ENCODE measurements around the gene ZNF331.
"Not testable (repeated sequence)": the region's sequence is repeated elsewhere in the genome, so short reads cannot be mapped to it uniquely, and the experiment has no call there.

ZNF331 gene

GRCh38 chr19:53537521-53538377 lies at the start of gene ZNF331:
TSS of gene ZNF331 (plus strand) at chr19:53538145. CDS start at chr19:53569377, 31,232 bp downstream.
- DNase-seq (ENCODE audit: low spot score): peak; percentile 84

DNA sequence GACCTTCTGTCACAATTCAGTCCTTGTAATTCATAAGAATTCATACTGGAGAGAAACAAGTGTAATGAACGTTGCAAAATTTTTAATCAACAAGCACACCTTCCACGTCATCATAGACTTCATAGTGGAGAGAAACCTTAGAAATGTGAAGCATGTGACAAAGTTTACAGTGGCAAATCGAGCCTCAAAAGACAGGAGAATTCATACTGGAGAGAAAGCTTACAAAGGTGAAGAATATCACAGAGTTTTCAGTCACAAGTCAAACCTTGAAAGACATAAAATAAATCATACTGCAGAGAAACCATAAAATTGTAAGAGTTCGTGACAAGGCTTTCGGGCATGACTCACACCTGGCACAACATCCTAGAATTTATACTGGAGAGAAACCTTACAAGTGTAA lies 45.8 kb upstream of the ZNF331 start:
- DNase-seq (ENCODE audit: low spot score): no peak

DNA sequence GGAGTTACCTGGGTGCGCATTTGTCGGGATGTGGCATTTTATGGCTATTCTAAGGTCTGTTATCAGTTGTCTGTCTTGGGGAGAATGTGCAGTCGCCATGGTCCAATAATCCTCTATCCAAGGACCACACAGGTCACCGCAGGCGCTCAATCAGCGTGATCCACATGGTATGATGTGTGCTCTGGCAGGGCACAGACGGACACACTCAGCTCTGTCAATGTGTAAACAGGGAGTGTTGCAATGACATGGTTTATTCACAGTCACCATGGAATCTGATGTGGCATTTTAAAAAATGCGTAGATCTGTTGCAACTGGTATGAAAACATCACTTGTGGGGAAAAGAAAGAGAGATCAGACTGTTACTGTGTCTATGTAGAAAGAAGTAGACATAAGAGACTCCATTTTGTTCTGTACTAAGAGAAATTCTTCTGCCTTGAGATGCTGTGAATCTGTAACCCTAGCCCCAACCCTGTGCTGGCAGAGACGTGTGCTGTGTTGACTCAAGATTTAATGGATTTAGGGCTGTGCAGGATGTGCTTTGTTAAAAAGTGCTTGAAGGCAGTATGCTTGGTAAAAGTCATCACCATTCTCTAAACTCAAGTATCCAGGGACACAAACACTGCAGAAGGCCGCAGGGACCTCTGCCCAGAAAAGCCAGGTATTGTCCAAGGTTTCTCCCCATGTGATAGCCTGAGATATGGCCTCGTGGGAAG lies 40.5 kb upstream of the ZNF331 start:
- DNase-seq (ENCODE audit: low spot score): not testable (repeated sequence)

GRCh38 chr19:53498024-53498395 lies 39.9 kb upstream of the ZNF331 start:
- not testable (repeated sequence) for DNase-seq (ENCODE audit: low spot score)

- DNase-seq (ENCODE audit: low spot score): not testable (repeated sequence)
Observed at GRCh38 chr19:53503151-53503550, 34.8 kb upstream of the ZNF331 start.

DNA sequence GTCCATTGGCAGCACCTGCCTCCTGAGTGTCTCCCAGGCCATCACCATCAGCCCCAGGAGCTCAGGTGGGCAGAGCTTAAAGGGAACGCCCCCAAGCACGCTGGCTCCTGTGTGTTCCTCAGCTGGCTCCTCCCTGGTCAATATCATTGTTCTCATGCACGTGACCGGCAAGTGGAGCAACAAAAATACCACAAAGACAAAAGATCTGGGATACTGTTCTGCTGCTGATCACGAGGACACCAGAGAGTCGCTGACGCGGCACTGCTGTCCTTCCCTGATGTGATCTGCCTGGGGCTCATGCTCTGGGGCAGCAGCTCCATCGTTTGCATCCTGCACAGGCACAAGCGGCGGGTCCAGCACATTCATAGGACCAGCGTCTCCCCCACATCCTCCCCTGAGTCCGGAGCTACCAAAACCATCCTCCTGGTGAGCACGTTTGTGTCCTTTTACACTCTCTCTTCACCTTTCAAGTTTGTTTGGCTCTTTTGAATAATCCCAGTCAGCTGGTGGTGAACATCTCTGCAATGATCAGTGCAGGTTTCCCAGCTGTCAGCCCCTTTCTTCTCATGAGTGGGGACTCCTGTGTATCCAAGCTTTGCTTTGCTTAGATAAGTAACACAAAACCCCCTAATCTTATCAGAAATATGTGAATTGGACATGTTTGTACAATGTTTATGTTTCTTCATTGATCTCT lies 34.1 kb upstream of the ZNF331 start:
- DNase-seq (ENCODE audit: low spot score): not testable (repeated sequence)

GRCh38 chr19:53504365-53504703 lies 33.6 kb upstream of the ZNF331 start:
- not testable (repeated sequence) for DNase-seq (ENCODE audit: low spot score)

DNA sequence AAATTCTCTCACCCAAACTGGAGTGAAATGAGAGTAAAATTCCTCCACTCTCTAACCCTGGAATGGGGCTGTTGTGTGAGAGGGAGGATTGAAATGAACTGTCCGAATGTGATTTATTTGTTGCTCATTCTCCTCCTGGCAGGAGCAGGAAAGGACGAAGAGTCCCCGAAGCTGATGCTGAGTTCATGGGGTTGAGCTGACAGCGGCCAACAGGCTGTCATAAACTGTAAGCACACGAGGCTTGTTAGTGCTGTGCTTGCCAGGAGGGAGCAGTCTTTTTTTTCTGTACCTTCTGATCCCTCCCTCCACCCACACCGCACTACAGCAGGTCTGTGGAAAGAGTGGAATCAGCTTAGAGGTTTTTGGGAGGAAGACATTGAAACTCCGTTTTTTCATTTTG lies 33.1 kb upstream of the ZNF331 start:
- DNase-seq (ENCODE audit: low spot score): no peak

GRCh38 chr19:53506728-53507127 lies 31.2 kb upstream of the ZNF331 start:
- no peak for DNase-seq (ENCODE audit: low spot score)

DNA sequence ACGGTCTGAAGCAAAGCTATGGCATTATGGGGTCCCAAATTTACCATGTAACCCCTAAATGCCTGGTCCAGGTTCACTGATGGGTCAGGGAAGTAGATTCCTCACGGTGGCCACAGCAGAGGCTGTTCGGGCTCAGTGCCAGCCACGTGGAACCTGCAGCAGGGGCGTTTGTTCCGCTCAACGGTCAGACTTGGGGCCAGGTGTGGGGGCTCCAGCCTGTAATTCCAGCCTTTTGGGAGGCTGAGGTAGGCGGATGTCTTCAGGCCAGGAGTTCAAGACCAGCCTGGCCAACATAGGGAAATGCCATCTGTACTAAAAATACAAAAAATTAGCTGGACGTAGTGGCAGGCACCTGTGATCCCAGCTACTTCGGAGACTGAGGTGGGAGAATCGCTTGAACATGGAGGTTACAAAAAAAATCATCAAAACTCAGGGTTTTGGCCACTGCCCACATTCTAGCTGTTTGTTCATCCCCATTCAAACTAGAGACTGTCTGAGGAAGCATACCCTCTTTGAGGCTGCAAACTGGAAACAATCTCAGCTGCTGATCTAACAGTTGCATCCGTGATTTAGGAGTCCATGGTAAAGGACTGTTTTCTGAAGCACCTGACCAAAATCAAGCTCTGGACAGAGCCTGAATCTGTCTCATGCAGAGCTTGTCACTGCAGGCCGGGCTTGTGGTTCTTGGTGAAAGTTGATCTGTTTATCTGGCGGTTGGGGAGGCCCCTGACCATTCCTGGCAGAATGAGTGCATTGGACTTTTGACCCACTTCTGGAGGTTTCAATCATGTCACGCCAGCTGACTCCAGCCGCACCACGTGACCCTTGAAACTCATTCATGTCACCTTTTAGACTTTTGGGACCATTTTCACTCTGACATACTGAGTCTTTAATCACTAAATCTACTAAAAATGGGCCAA lies 30.2 kb upstream of the ZNF331 start:
- no peak for DNase-seq (ENCODE audit: low spot score)

- no peak for DNase-seq (ENCODE audit: low spot score)
Observed at GRCh38 chr19:53509443-53509842, 28.5 kb upstream of the ZNF331 start.

- no peak for DNase-seq (ENCODE audit: low spot score)
Observed at GRCh38 chr19:53509845-53510244, 28.1 kb upstream of the ZNF331 start.

- DNase-seq (ENCODE audit: low spot score): no peak
Observed at GRCh38 chr19:53511357-53511756, 26.6 kb upstream of the ZNF331 start.

- peak; percentile 65 for DNase-seq (ENCODE audit: low spot score)
Observed at GRCh38 chr19:53511933-53512374, 26.0 kb upstream of the ZNF331 start.

DNA sequence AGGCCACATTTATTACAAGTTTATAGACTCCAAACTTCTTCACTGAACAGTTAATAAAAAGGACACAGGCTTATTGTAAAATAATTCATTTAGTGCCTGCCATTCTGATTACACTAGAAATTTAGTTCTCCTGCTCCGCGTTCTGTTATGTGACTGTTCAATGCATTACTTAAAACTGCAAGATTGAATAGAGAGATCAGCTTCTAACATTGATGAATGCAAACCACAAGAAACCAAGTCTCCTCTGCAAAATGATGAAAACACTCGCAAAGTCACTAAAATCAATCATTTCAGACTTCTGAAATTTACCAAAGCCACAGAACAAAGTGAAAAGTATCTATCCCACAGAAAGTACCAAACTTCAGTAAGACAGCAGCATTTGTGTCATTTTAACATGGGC lies 22.9 kb upstream of the ZNF331 start:
- DNase-seq (ENCODE audit: low spot score): not testable (repeated sequence)

DNA sequence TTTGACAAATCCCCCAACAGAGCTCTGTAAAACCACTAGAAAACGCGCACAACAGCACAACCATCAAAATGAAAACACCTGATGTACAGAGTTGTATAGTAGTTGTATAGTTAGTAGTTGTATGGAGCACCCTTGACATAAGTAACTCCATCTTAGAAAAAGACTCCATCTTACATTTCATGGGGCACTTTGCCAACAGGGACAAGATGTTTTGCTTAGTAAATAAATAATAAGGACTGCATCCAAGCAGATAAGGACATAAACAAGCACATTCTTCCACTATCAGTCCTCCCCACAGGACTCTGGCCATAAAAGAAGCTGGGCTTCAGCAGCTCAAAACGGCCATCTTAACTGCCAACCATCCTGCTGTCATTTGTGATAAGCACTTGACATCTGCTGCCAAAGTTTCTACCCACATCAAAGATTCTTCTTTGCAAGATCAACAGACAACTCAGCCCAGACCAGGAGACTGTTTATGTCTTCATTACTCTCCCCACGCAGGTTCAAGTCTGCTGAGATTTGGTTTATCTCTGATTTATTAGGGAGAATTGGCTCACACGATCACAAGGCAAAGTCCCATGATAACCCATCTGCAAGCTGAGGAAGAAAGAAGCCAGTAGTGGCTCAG lies 20.7 kb upstream of the ZNF331 start:
- no peak for DNase-seq (ENCODE audit: low spot score)

- DNase-seq (ENCODE audit: low spot score): no peak
Observed at GRCh38 chr19:53518121-53518520, 19.8 kb upstream of the ZNF331 start.

DNA sequence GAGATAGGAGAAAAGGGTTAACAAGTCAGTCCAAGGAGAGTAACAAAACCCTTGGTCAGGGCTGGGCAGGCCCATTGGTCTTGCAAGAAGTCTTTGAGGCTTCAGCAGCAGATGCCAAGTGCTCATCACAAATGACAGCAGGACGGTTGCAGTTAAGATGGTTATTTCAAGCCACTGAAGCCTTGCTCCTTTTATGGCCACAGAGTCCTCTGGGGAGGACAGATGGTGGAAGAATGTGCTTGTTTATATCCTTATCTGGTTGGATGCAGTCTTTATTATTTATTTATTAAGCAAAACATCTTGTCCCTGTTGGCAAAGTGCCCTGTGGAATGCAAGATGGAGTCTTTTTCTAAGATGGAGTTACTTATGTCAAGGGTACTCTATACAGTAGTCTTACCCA lies 19.2 kb upstream of the ZNF331 start:
- DNase-seq (ENCODE audit: low spot score): no peak

DNA sequence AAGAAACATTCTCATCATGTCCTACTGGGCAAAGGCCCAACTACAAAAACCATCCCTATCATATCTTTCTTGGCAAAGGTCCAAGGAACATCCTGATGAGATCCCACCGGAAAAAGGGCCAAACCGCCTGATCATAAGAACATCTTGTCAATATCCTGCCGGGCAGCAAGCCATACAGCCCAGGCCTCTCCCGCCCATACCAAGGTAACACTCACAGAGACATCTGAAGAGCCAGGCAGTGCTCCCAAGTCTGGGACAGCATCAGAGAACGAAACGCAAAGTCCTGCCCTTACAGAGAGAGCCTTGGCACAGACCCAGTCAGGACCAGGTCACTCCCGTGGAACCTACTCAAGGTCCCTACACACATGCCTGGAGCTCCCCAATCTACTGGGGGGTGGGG lies 18.5 kb upstream of the ZNF331 start:
- DNase-seq (ENCODE audit: low spot score): no peak

DNA sequence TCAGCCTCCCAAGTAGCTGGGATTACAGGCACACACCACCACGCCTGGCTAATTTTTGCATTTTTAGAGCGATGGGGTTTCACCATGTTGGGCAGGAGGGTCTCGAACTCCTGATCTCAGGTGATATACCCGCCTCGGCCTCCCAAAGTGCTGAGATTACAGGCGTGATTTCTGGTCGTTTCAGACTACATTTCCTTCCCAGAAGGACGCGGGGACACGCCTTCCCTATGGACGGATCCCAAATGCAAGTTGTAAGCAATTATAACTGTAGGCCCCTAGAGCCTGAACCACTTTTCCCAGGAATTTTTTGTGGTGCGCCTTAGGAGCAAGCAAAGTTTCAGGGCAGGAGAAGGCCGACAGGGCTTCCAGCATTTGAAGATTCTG lies 17.8 kb upstream of the ZNF331 start:
- no peak for DNase-seq (ENCODE audit: low spot score)

Measured in germinal center (tissue), 1 donor.